H1 (cell line): ENCODE results near the gene BHMT. TPM values are rescaled to one million over a fixed set of nuclear protein-coding genes. Genes with fewer than 3 reads are reported as not detected.

Experiments used
- E2F6 ChIP-seq: IDR thresholded peaks from 2 replicates; pipeline ENCODE4 v1.6.1; 2012; ENCODE audit warnings: inconsistent platforms
- EGR1 ChIP-seq: IDR thresholded peaks from 2 replicates; pipeline ENCODE4 v1.6.1; 2011; ENCODE audit warnings: low read depth, low read length, borderline replicate concordance
- HDAC2 ChIP-seq, 2 experiments: fragments of 300-600 bp in 1 of 2; sonication (generic) in 1 of 2; IDR thresholded peaks; 2 replicates each; pipeline ENCODE4 v1.6.1; 2011 to 2012; ENCODE audit warnings: low read depth in 2 of 2, low read length in 2 of 2, mild to moderate bottlenecking in 2 of 2, moderate library complexity in 2 of 2, borderline replicate concordance in 1 of 2, inconsistent platforms in 1 of 2
- HDAC6 ChIP-seq: IDR thresholded peaks from one replicate; pipeline ENCODE4 v1.7.1; 2012; ENCODE audit warnings: low read depth, mild to moderate bottlenecking, inconsistent platforms, low read length, moderate library complexity
- PHF8 ChIP-seq: fragments of 200-600 bp; sonication (generic); conservative IDR thresholded peaks from 2 replicates; pipeline ENCODE4 v1.7.1; 2012; ENCODE audit warnings: low read depth, mild to moderate bottlenecking, inconsistent platforms, low read length, moderate library complexity
- RAD21 ChIP-seq, 2 experiments: IDR thresholded peaks in 1 of 2; conservative IDR thresholded peaks in 1 of 2; 2 replicates each; pipeline ENCODE4 v1.6.1; 2011; ENCODE audit warnings: low read depth in 2 of 2, low read length in 2 of 2, improper control_type of control experiment in 1 of 2, inconsistent platforms in 1 of 2, mild to moderate bottlenecking in 1 of 2, moderate library complexity in 1 of 2
- RNF2 ChIP-seq: fragments of 200-900, 300-1000 bp; sonication (generic); IDR thresholded peaks from 2 replicates; pipeline ENCODE4 v1.7.1; 2016; ENCODE audit warnings: borderline replicate concordance, low read depth, mild to moderate bottlenecking, antibody characterized with exemption, low read length; ENCODE audit not compliant: poor library complexity, severe bottlenecking; ENCODE audit errors: missing control alignments
- SRF ChIP-seq: IDR thresholded peaks from 2 replicates; pipeline ENCODE4 v1.6.1; 2011; ENCODE audit warnings: mild to moderate bottlenecking, low read depth, low read length, moderate library complexity
- TAF1 ChIP-seq: IDR thresholded peaks from 2 replicates; pipeline ENCODE4 v1.6.1; 2011; ENCODE audit warnings: mild to moderate bottlenecking, low read depth, low read length
- TAF7 ChIP-seq: optimal IDR thresholded peaks from 2 replicates; pipeline ENCODE3; 2011; ENCODE audit warnings: low read depth, mild to moderate bottlenecking, inconsistent platforms, low read length, moderate library complexity, borderline replicate concordance
- TCF12 ChIP-seq: IDR thresholded peaks from 2 replicates; pipeline ENCODE4 v1.6.1; 2011; ENCODE audit warnings: low read depth, mild to moderate bottlenecking, low read length
- polyA plus RNA-seq, 7 experiments: library from polyadenylated mRNA; depleted of rRNA in 3 of 7; stranded (reverse) in 5 of 7; unstranded in 2 of 7; fragments of >200 nt in 5 of 7; fragments of 200-250 nt in 2 of 7; gene quantifications; 1 replicate in 5 of 7; 2 replicates in 1 of 7; 4 replicates in 1 of 7; pipeline versions ENCODE4 v1.2.1 to v1.2.3, GENCODE V29; 2011 to 2013; ENCODE audit warnings: missing spikeins in 2 of 7, mixed read lengths in 2 of 7
- total RNA-seq: library from RNA; stranded (reverse); fragmentation: NEBNext Ultra II Directional; extraction: Animal tissue kit (Norgen Biotek cat#: 25700); gene quantifications from 2 replicates; pipeline ENCODE4 v1.2.1, GENCODE V29; 2021
- TF ChIP-seq, protein P1 (sequence below): IDR thresholded peaks from 2 replicates; pipeline ENCODE4 v1.6.1; 2011; ENCODE audit warnings: low read length, improper control_type of control experiment
- TF ChIP-seq, protein P2 (sequence below), 3 experiments: IDR thresholded peaks; 1 replicate in 2 of 3; 2 replicates in 1 of 3; pipeline versions ENCODE4 v1.5.1 to v1.6.1; 2011; ENCODE audit warnings: low read length in 3 of 3, mild to moderate bottlenecking in 3 of 3, inconsistent platforms in 2 of 3, low read depth in 1 of 3, moderate library complexity in 1 of 3; ENCODE audit not compliant: insufficient read depth in 1 of 3; ENCODE audit errors: control extremely low read depth in 1 of 3

BHMT gene
- total and polyA plus RNA-seq, 2 of the 8 experiments (the other 6 are each of a cell fraction or from before 2014, with no cell fraction given): 0.54 to 1.6 TPM

- peak; percentile 73 to 78 for TF ChIP-seq RAD21 (IDR thresholded peaks at IDR 0.05 in 1 of 2, conservative IDR thresholded peaks at IDR 0.05 in 1 of 2; ENCODE audit: low read depth in 2 of 2, low read length in 2 of 2)
- TF ChIP-seq, protein P1, sequence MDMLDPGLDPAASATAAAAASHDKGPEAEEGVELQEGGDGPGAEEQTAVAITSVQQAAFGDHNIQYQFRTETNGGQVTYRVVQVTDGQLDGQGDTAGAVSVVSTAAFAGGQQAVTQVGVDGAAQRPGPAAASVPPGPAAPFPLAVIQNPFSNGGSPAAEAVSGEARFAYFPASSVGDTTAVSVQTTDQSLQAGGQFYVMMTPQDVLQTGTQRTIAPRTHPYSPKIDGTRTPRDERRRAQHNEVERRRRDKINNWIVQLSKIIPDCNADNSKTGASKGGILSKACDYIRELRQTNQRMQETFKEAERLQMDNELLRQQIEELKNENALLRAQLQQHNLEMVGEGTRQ: no peak
- no peak for TF ChIP-seq TAF1
- TF ChIP-seq TAF7: no peak
- no peak for TF ChIP-seq TCF12
- no peak for TF ChIP-seq RNF2
- no peak; a peak in 1 of 4 replicates for TF ChIP-seq HDAC2 (IDR thresholded peaks at IDR 0.05; ENCODE audit: borderline replicate concordance in 1 of 2, low read depth in 2 of 2, low read length in 2 of 2)
- no peak for TF ChIP-seq HDAC6
- peak; percentile 22 for TF ChIP-seq E2F6
- TF ChIP-seq, protein P2, sequence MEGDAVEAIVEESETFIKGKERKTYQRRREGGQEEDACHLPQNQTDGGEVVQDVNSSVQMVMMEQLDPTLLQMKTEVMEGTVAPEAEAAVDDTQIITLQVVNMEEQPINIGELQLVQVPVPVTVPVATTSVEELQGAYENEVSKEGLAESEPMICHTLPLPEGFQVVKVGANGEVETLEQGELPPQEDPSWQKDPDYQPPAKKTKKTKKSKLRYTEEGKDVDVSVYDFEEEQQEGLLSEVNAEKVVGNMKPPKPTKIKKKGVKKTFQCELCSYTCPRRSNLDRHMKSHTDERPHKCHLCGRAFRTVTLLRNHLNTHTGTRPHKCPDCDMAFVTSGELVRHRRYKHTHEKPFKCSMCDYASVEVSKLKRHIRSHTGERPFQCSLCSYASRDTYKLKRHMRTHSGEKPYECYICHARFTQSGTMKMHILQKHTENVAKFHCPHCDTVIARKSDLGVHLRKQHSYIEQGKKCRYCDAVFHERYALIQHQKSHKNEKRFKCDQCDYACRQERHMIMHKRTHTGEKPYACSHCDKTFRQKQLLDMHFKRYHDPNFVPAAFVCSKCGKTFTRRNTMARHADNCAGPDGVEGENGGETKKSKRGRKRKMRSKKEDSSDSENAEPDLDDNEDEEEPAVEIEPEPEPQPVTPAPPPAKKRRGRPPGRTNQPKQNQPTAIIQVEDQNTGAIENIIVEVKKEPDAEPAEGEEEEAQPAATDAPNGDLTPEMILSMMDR (IDR thresholded peaks at IDR 0.05; ENCODE audit: control extremely low read depth in 1 of 3, insufficient read depth in 1 of 3, low read depth in 1 of 3, low read length in 3 of 3): peak; percentile 68 to 86 (median 76)
- TF ChIP-seq EGR1: peak; percentile 43; the same call in 1 of the 2 replicates
- 0 out of 2 replicates have a peak, but pooled peaks have one; percentile 21 for TF ChIP-seq PHF8
- no peak for TF ChIP-seq SRF
Observed at GRCh38 chr5:79133657-79134451, 22.2 kb downstream of the BHMT start (continued).
